A549 (cell line): ENCODE results near the gene UBE2O. TPM values are rescaled to one million over a fixed set of nuclear protein-coding genes. Genes with fewer than 3 reads are reported as not detected.

Experiments used
- ATAC-seq, 2 experiments: fragments of 200-7000 bp in 1 of 2; fragments of >200 bp in 1 of 2; cut with Nextera tagmentation in 1 of 2; cut with Tn5 transposase in 1 of 2; 3 replicates each; pipeline versions ENCODE4 v1.8.0 to v1.9.1; 2018 to 2020; ENCODE audit warnings: mild to moderate bottlenecking in 1 of 2, moderate library complexity in 1 of 2
- CTCF ChIA-PET: fragments of 300-600 bp; sonication (Branson Sonifier 250); formaldehyde crosslinking; extraction: SDS; loops from one replicate; lab custom pipeline; 2021; ENCODE audit warnings: antibody characterized with exemption, inconsistent platforms; lab: Yijun Ruan, JAX
- POLR2A ChIA-PET: fragments of 350-600 bp; formaldehyde crosslinking; extraction: SDS; loops from one replicate; lab custom pipeline; 2021; ENCODE audit warnings: antibody characterized with exemption, inconsistent platforms; lab: Yijun Ruan, JAX
- DNase-seq, 2 experiments: peaks; one replicate each; pipeline versions ENCODE4 v3.0.0 to v3.0.0-alpha.2; 2011 to 2016; ENCODE audit warnings: low read depth in 1 of 2, low spot score in 1 of 2
- FAIRE-seq: peaks from 2 replicates; lab custom pipeline; 2011; peaks lifted over from hg19 to GRCh38; lab: Jason Lieb, UNC
- H3K27ac ChIP-seq, 2 experiments: fragments of >200 bp; sonication (Bioruptor Twin); formaldehyde crosslinking; 3 replicates each; pipeline ENCODE4 v1.5.1; 2016 to 2017
- H3K4me1 ChIP-seq: fragments of >200 bp; sonication (Bioruptor Twin); formaldehyde crosslinking; 3 replicates; pipeline ENCODE4 v1.6.1; 2016
- H3K4me2 ChIP-seq: fragments of >200 bp; sonication (Bioruptor Twin); formaldehyde crosslinking; 3 replicates; pipeline ENCODE4 v1.6.1; 2016
- H3K4me3 ChIP-seq: fragments of >200 bp; sonication (Bioruptor Twin); formaldehyde crosslinking; 3 replicates; pipeline ENCODE4 v1.5.1; 2016
- H3K9me3 ChIP-seq: fragments of >200 bp; sonication (Bioruptor Twin); formaldehyde crosslinking; 3 replicates; pipeline ENCODE4 v1.6.1; 2016
- CBX2 ChIP-seq: fragments of 200-600 bp; sonication (generic); IDR thresholded peaks from 2 replicates; pipeline ENCODE4 v1.6.1; 2016; ENCODE audit warnings: low read depth, mild to moderate bottlenecking, borderline replicate concordance
- CBX8 ChIP-seq: fragments of 200-600 bp; sonication (generic); IDR thresholded peaks from 2 replicates; pipeline ENCODE4 v1.6.1; 2016
- CEBPB ChIP-seq, 2 experiments: fragments of >200 bp in 1 of 2; sonication (Bioruptor Twin) in 1 of 2; formaldehyde crosslinking in 1 of 2; IDR thresholded peaks; 2 replicates each; pipeline ENCODE4 v1.6.1; 2012 to 2016
- EP300 ChIP-seq, 2 experiments: fragments of >200 bp; sonication (Bioruptor Twin); formaldehyde crosslinking; IDR thresholded peaks; 2 replicates in 1 of 2; 3 replicates in 1 of 2; pipeline ENCODE4 v1.6.1; 2016 to 2017
- ESRRA ChIP-seq: fragments of 150-350 bp; IDR thresholded peaks from 2 replicates; pipeline ENCODE4 v1.6.1; 2014; ENCODE audit warnings: mild to moderate bottlenecking, low read length, borderline replicate concordance
- FOSL2 ChIP-seq, 2 experiments: fragments of 450-650 bp in 1 of 2; fragments of >200 bp in 1 of 2; sonication (Bioruptor Twin) in 1 of 2; formaldehyde crosslinking; IDR thresholded peaks; 2 replicates each; pipeline versions ENCODE4 v1.5.0 to v1.6.1; 2016 to 2020; ENCODE audit warnings: mild to moderate bottlenecking in 1 of 2, moderate library complexity in 1 of 2
- FOXS1 ChIP-seq: fragments of 250-450 bp; sonication (Bioruptor Pico); IDR thresholded peaks from 2 replicates; pipeline ENCODE4 v1.5.0; 2020; ENCODE audit warnings: mild to moderate bottlenecking, moderate library complexity
- HDAC2 ChIP-seq: fragments of 200-600 bp; sonication (generic); IDR thresholded peaks from 2 replicates; pipeline ENCODE4 v1.6.1; 2016
- HEYL ChIP-seq: fragments of 250-450 bp; sonication (Bioruptor Pico); IDR thresholded peaks from 2 replicates; pipeline ENCODE4 v1.8.0; 2021; ENCODE audit warnings: mild to moderate bottlenecking, moderate library complexity
- HOXB13 ChIP-seq: fragments of 250-450 bp; sonication (Bioruptor Pico); IDR thresholded peaks from 2 replicates; pipeline ENCODE4 v1.5.0; 2020; ENCODE audit warnings: low read depth, mild to moderate bottlenecking, moderate library complexity
- JUN ChIP-seq, 2 experiments: fragments of >200 bp; sonication (Bioruptor Twin); formaldehyde crosslinking; IDR thresholded peaks; 2 replicates in 1 of 2; 3 replicates in 1 of 2; pipeline ENCODE4 v1.6.1; 2016 to 2017
- KDM1A ChIP-seq: fragments of 200-600 bp; sonication (generic); IDR thresholded peaks from 2 replicates; pipeline ENCODE4 v1.6.1; 2016; ENCODE audit warnings: low read depth, mild to moderate bottlenecking
- MYC ChIP-seq: IDR thresholded peaks from 2 replicates; pipeline ENCODE4 v1.6.1; 2012; ENCODE audit warnings: mild to moderate bottlenecking, inconsistent platforms, low read length, improper control_type of control experiment, borderline replicate concordance
- NFE2L2 ChIP-seq: fragments of 150-350 bp; conservative IDR thresholded peaks from 2 replicates; pipeline ENCODE4 v1.6.1; 2014; ENCODE audit warnings: low read length
- PHF8 ChIP-seq: fragments of 200-600 bp; sonication (generic); IDR thresholded peaks from 2 replicates; pipeline ENCODE4 v1.6.1; 2016; ENCODE audit warnings: low read depth, mild to moderate bottlenecking, antibody characterized with exemption, moderate library complexity, borderline replicate concordance
- POLR2A ChIP-seq: IDR thresholded peaks from 2 replicates; pipeline ENCODE4 v1.6.1; 2012; ENCODE audit warnings: mild to moderate bottlenecking, low read length
- POLR2AphosphoS2 ChIP-seq: conservative IDR thresholded peaks from 2 replicates; pipeline ENCODE4 v1.6.1; 2012; ENCODE audit warnings: low read length, improper control_type of control experiment, inconsistent platforms
- RARB ChIP-seq: fragments of 250-450 bp; sonication (Bioruptor Pico); IDR thresholded peaks from 2 replicates; pipeline ENCODE4 v1.8.0; 2021; ENCODE audit warnings: mild to moderate bottlenecking, moderate library complexity
- RFX5 ChIP-seq: fragments of 450-650 bp; IDR thresholded peaks from 2 replicates; pipeline ENCODE4 v1.7.1; 2014; ENCODE audit warnings: antibody characterized with exemption, mild to moderate bottlenecking, moderate library complexity
- RNF2 ChIP-seq: fragments of 200-600 bp; sonication (generic); IDR thresholded peaks from 2 replicates; pipeline ENCODE4 v1.6.1; 2016; ENCODE audit warnings: low read depth, mild to moderate bottlenecking, antibody characterized with exemption, moderate library complexity, borderline replicate concordance
- SMC3 ChIP-seq: fragments of >200 bp; sonication (Bioruptor Twin); formaldehyde crosslinking; IDR thresholded peaks from 3 replicates; pipeline ENCODE4 v1.6.1; 2018; ENCODE audit warnings: inconsistent platforms
- ZFP36 ChIP-seq: fragments of 450-650 bp; IDR thresholded peaks from 2 replicates; pipeline ENCODE4 v1.6.1; 2014; ENCODE audit warnings: borderline replicate concordance; ENCODE audit not compliant: partially characterized antibody
- ZNF302 ChIP-seq: fragments of 250-450 bp; sonication (Bioruptor Pico); IDR thresholded peaks from 2 replicates; pipeline ENCODE4 v1.9.0; 2021; ENCODE audit warnings: inconsistent platforms, mild to moderate bottlenecking, moderate library complexity
- WGBS: methylation state at CpG from one replicate; pipeline ENCODE4 v1.1.6; 2017; ENCODE audit errors: missing lambda C conversion rate; 5-methylcytosine and 5-hydroxymethylcytosine counted together
- polyA plus RNA-seq, 4 experiments: library from polyadenylated mRNA; depleted of rRNA in 3 of 4; stranded (reverse); fragments of >200 nt; fragmentation: RNase III in 1 of 4; extraction: RNeasy Plus Mini Kit Qiagen cat#74134 plus additional on column Dnase treatment in 1 of 4; gene quantifications; 2 replicates in 3 of 4; 3 replicates in 1 of 4; pipeline ENCODE4 v1.2.3, GENCODE V29; 2011 to 2017
- TF ChIP-seq, protein P1 (sequence below): IDR thresholded peaks from 2 replicates; pipeline ENCODE4 v1.6.1; 2012
- TF ChIP-seq, protein P2 (sequence below): fragments of 250-450 bp; sonication (Bioruptor Pico); IDR thresholded peaks from 2 replicates; pipeline ENCODE4 v1.5.0; 2021; ENCODE audit warnings: mild to moderate bottlenecking, moderate library complexity, borderline replicate concordance
- TF ChIP-seq, protein P3 (sequence below): fragments of 250-450 bp; sonication (Bioruptor Pico); IDR thresholded peaks from 2 replicates; pipeline ENCODE4 v1.5.0; 2020; ENCODE audit warnings: low read depth, mild to moderate bottlenecking, moderate library complexity
- TF ChIP-seq, protein P4 (sequence below): IDR thresholded peaks from 2 replicates; pipeline ENCODE4 v1.6.1; 2012; ENCODE audit warnings: low read depth, borderline replicate concordance

The UBE2O gene
- polyA plus RNA-seq, 2 of the 4 experiments (the other 2 are of a cell fraction): 22.0 to 25.7 TPM

DNA sequence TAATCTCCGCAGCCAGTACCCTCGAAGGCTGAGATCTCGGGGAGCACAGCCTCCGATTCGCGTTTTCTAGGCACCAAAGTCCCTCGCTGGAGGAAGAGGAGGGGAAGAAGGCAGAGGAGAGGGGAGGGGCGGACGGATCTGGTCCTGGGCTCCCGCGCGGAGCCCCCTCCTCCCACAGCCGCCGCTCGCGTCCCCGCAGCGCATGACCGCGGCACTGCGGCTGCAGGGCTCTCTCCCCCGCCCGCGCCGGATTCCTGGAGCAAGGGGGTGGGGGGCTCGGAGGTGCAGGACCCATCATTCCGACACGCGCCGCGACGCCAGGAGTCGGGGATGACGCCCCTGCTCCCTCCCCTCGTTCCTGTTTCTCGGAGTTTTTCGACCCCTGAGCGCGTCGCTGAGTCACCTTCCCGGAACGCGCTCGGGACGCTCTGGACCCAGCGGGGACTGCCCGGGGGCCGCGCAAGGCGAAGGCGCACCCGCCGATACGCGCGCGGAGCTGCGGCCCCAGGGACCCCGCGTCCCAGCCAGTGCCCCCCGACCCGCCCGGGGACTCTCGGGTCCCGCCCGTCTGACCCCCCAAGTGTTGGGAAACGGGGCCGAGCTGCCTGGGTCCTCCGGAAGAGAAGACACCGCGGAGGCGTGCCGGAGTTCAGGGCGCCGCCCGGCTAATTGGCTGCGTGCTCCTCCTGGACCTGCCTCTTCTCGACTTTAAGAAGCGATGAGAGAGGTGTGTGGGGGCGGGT, 70.0 kb downstream of the UBE2O start:
- CTCF ChIA-PET: interaction anchor here (0.5 to 43.2 kb wide), 8 partner anchors 8 to 602 kb away, joined by 3 to 1094 read pairs (median 45); partner anchors contain the start of genes PRPSAP1 and QRICH2
- no peak for FAIRE-seq
- TF ChIP-seq, protein P1, sequence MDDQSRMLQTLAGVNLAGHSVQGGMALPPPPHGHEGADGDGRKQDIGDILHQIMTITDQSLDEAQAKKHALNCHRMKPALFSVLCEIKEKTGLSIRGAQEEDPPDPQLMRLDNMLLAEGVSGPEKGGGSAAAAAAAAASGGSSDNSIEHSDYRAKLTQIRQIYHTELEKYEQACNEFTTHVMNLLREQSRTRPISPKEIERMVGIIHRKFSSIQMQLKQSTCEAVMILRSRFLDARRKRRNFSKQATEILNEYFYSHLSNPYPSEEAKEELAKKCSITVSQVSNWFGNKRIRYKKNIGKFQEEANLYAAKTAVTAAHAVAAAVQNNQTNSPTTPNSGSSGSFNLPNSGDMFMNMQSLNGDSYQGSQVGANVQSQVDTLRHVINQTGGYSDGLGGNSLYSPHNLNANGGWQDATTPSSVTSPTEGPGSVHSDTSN: no peak
- TF ChIP-seq PHF8 (no peak), ZFP36 (no peak), RFX5 (no peak), JUN (IDR thresholded peaks at IDR 0.05) (no peak; a peak in 1 of 5 replicates), HDAC2 (peak; percentile 15; the same call in 1 of the 2 replicates), EP300 (IDR thresholded peaks at IDR 0.05) (no peak), SMC3 (no peak), ZNF302 (CRISPR knock-in tag) (no peak), POLR2AphosphoS2 (no peak), RNF2 (no peak; the same call in 1 of the 2 replicates), ESRRA (no peak), NFE2L2 (no peak), RARB (no peak), FOSL2 (IDR thresholded peaks at IDR 0.05) (peak; percentile 42; the same call in 1 of the 2 replicates), FOSL2 (CRISPR knock-in tag; IDR thresholded peaks at IDR 0.05) (peak; percentile 83), CBX8 (no peak), MYC (no peak), HOXB13 (CRISPR knock-in tag) (no peak), CBX2 (no peak), POLR2A (peak; percentile 5; the same call in 1 of the 2 replicates), KDM1A (no peak), CEBPB (IDR thresholded peaks at IDR 0.05) (0 out of 4 replicates have a peak, but pooled peaks of 1 of the 2 experiments have one; percentile 24), FOXS1 (CRISPR knock-in tag) (no peak), HEYL (CRISPR knock-in tag) (no peak)
- TF ChIP-seq, protein P2, sequence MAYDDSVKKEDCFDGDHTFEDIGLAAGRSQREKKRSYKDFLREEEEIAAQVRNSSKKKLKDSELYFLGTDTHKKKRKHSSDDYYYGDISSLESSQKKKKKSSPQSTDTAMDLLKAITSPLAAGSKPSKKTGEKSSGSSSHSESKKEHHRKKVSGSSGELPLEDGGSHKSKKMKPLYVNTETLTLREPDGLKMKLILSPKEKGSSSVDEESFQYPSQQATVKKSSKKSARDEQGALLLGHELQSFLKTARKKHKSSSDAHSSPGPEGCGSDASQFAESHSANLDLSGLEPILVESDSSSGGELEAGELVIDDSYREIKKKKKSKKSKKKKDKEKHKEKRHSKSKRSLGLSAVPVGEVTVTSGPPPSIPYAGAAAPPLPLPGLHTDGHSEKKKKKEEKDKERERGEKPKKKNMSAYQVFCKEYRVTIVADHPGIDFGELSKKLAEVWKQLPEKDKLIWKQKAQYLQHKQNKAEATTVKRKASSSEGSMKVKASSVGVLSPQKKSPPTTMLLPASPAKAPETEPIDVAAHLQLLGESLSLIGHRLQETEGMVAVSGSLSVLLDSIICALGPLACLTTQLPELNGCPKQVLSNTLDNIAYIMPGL (CRISPR knock-in tag): no peak
- TF ChIP-seq, protein P3, sequence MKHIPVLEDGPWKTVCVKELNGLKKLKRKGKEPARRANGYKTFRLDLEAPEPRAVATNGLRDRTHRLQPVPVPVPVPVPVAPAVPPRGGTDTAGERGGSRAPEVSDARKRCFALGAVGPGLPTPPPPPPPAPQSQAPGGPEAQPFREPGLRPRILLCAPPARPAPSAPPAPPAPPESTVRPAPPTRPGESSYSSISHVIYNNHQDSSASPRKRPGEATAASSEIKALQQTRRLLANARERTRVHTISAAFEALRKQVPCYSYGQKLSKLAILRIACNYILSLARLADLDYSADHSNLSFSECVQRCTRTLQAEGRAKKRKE (CRISPR knock-in tag): no peak
- TF ChIP-seq, protein P4, sequence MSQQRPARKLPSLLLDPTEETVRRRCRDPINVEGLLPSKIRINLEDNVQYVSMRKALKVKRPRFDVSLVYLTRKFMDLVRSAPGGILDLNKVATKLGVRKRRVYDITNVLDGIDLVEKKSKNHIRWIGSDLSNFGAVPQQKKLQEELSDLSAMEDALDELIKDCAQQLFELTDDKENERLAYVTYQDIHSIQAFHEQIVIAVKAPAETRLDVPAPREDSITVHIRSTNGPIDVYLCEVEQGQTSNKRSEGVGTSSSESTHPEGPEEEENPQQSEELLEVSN: no peak
- TF ChIP-seq, all 56 proteins: peak for 4
- DNase-seq (peak; percentile 75 to 87), ATAC-seq (peak; percentile 16 to 60; a peak in 4 of 6 replicates)
- peak overlapping the region; percentile 71 to 88 for H3K27ac ChIP-seq
- H3K4me3 ChIP-seq: peak overlapping the region; percentile 62
- POLR2A ChIA-PET: no interaction called here
- H3K4me2 ChIP-seq: peak overlapping the region; percentile 91
- H3K9me3 ChIP-seq: no peaks in the 10 kb centered on the region
- 20% methylated on average over 21 of the region's 80 CpGs for WGBS
- peaks cover 20% of the 10 kb centered on the region for H3K4me1 ChIP-seq
